Neural progenitor cell (in vitro differentiated cells): ENCODE measurements around the gene IL2RA. TPM values are rescaled to one million over a fixed set of nuclear protein-coding genes. Genes with fewer than 3 reads are reported as not detected.
A peak's percentile ranks its signal among the peaks of the same experiment; 100 is the strongest.

Experiments
- DNase-seq: peaks from one replicate; pipeline ENCODE4 v3.0.0-alpha.2; 2016; ENCODE audit warnings: low spot score
- H2AFZ ChIP-seq: fragments of 200-600 bp; sonication (generic); replicated peaks from 2 replicates; pipeline ENCODE4 v1.6.1; 2016; ENCODE audit warnings: antibody characterized with exemption
- H3F3A ChIP-seq: fragments of 200-600 bp; sonication (generic); 2 replicates; pipeline ENCODE4 v1.6.1; 2016; ENCODE audit warnings: antibody characterized with exemption, low read depth
- H3K27ac ChIP-seq: fragments of 200-600 bp; sonication (generic); 2 replicates; pipeline ENCODE4 v1.5.1; 2016; ENCODE audit warnings: mild to moderate bottlenecking
- H3K27me3 ChIP-seq: fragments of 200-600 bp; sonication (generic); 2 replicates; pipeline ENCODE4 v1.6.1; 2016; ENCODE audit warnings: mild to moderate bottlenecking, moderate library complexity
- H3K36me3 ChIP-seq: fragments of 200-600 bp; sonication (generic); 2 replicates; pipeline ENCODE4 v1.5.1; 2016
- H3K4me1 ChIP-seq: fragments of 200-600 bp; sonication (generic); 2 replicates; pipeline ENCODE4 v1.6.1; 2016; ENCODE audit warnings: mixed run types
- H3K4me2 ChIP-seq: fragments of 200-600 bp; sonication (generic); 2 replicates; pipeline ENCODE4 v1.6.1; 2016
- H3K4me3 ChIP-seq: fragments of 200-600 bp; sonication (generic); 2 replicates; pipeline ENCODE4 v1.5.1; 2016
- H3K79me2 ChIP-seq: fragments of 200-600 bp; sonication (generic); 2 replicates; pipeline ENCODE4 v1.6.1; 2016; ENCODE audit warnings: low read depth
- H3K9ac ChIP-seq: fragments of 200-600 bp; sonication (generic); 2 replicates; pipeline ENCODE4 v1.6.1; 2016
- H3K9me3 ChIP-seq: fragments of 200-600 bp; sonication (generic); 2 replicates; pipeline ENCODE4 v1.5.1; 2016; ENCODE audit warnings: low read depth
- H4K20me1 ChIP-seq: fragments of 200-600 bp; sonication (generic); 2 replicates; pipeline ENCODE4 v1.6.1; 2016; ENCODE audit warnings: low read depth
- H3K27ac Mint-ChIP-seq: 3 replicates; pipeline ENCODE4 v1.8.0; 2021; ENCODE audit warnings: mixed read lengths
- H3K27me3 Mint-ChIP-seq: 2 replicates; pipeline ENCODE4 v1.8.0; 2022; ENCODE audit warnings: low read depth, mild to moderate bottlenecking, inconsistent platforms, moderate library complexity, mixed read lengths; ENCODE audit not compliant: insufficient read depth
- H3K36me3 Mint-ChIP-seq: 3 replicates; pipeline ENCODE4 v1.8.0; 2021; ENCODE audit warnings: mixed read lengths
- H3K4me1 Mint-ChIP-seq: 3 replicates; pipeline ENCODE4 v1.8.0; 2021; ENCODE audit warnings: mixed read lengths
- H3K4me3 Mint-ChIP-seq: 3 replicates; pipeline ENCODE4 v1.8.0; 2021; ENCODE audit warnings: mild to moderate bottlenecking, moderate library complexity, mixed read lengths
- H3K9me3 Mint-ChIP-seq: 3 replicates; pipeline ENCODE4 v1.8.0; 2020; ENCODE audit warnings: mixed read lengths
- EZH2 ChIP-seq: fragments of 200-600 bp; sonication (generic); IDR thresholded peaks from 2 replicates; pipeline ENCODE4 v1.6.1; 2017; ENCODE audit warnings: antibody characterized with exemption, mild to moderate bottlenecking, moderate library complexity
- EZH2phosphoT487 ChIP-seq: fragments of 200-600 bp; sonication (generic); IDR thresholded peaks from 2 replicates; pipeline ENCODE4 v1.6.1; 2017; ENCODE audit warnings: antibody characterized with exemption
- total RNA-seq: library from RNA; depleted of rRNA; stranded (reverse); fragments of >200 nt; gene quantifications from 2 replicates; pipeline ENCODE4 v1.2.3, GENCODE V29; 2015; ENCODE audit warnings: low replicate concordance
- TF ChIP-seq, protein P1 (sequence below): fragments of 200-600 bp; sonication (generic); IDR thresholded peaks from 2 replicates; pipeline ENCODE4 v1.5.1; 2017; ENCODE audit warnings: antibody characterized with exemption, mild to moderate bottlenecking

The IL2RA gene
- total RNA-seq, 1 donor from 2014 or later = not detected

DNA sequence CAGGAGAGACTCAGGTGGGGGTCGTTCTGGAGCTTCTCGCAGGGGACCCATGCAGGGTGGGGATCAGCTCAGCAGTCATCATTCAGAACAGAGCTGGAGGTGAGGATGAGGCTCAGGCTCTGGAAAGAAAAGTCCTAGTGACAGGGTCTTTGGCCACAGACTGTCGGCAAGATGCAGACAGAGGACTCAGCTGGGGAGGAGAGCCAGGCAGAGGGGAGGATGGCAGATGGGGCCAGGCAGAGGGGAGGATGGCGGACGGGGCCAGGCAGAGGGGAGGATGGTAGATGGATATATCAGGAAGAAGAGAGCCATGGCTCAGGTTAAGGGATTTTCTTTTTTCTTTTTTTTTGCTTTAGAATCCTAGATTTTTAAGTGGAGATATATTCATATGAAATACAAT lies 77.1 kb downstream of the IL2RA start:
- Mint-ChIP-seq H3K4me1 (no peaks in the 10 kb centered on the region), H3K36me3 (no peaks in the 10 kb centered on the region), H3K4me3 (no peak overlapping the region), H3K9me3 (no peaks in the 10 kb centered on the region), H3K27ac (no peak overlapping the region), H3K27me3 (peaks cover 12% of the 10 kb centered on the region)
- no peaks in the 10 kb centered on the region for H3K9me3 ChIP-seq
- H3F3A ChIP-seq = no peaks in the 10 kb centered on the region
- DNase-seq = no peak
- no peak overlapping the region for H3K4me2 ChIP-seq
- H3K27ac ChIP-seq = no peak overlapping the region
- no peak overlapping the region for H3K4me3 ChIP-seq
- TF ChIP-seq EZH2 (no peak), EZH2phosphoT487 (no peak)
- TF ChIP-seq, protein P1, sequence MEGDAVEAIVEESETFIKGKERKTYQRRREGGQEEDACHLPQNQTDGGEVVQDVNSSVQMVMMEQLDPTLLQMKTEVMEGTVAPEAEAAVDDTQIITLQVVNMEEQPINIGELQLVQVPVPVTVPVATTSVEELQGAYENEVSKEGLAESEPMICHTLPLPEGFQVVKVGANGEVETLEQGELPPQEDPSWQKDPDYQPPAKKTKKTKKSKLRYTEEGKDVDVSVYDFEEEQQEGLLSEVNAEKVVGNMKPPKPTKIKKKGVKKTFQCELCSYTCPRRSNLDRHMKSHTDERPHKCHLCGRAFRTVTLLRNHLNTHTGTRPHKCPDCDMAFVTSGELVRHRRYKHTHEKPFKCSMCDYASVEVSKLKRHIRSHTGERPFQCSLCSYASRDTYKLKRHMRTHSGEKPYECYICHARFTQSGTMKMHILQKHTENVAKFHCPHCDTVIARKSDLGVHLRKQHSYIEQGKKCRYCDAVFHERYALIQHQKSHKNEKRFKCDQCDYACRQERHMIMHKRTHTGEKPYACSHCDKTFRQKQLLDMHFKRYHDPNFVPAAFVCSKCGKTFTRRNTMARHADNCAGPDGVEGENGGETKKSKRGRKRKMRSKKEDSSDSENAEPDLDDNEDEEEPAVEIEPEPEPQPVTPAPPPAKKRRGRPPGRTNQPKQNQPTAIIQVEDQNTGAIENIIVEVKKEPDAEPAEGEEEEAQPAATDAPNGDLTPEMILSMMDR = no peak
- no peak overlapping the region for H2AFZ ChIP-seq
- H3K4me1 ChIP-seq = no peaks in the 10 kb centered on the region
- H3K9ac ChIP-seq = no peak overlapping the region
- no peaks in the 10 kb centered on the region for H4K20me1 ChIP-seq
- H3K36me3 ChIP-seq = no peaks in the 10 kb centered on the region
- H3K27me3 ChIP-seq = peaks cover 18% of the 10 kb centered on the region
- no peaks in the 10 kb centered on the region for H3K79me2 ChIP-seq

- Histone ChIP-seq H3F3A (no peaks in the 10 kb centered on the region), H3K9ac (no peak overlapping the region), H2AFZ (no peak overlapping the region), H3K27me3 (peaks cover 30% of the 10 kb centered on the region), H4K20me1 (peaks cover 2% of the 10 kb centered on the region), H3K9me3 (no peaks in the 10 kb centered on the region), H3K4me3 (no peak overlapping the region), H3K4me1 (no peaks in the 10 kb centered on the region), H3K27ac (no peak overlapping the region), H3K36me3 (no peaks in the 10 kb centered on the region), H3K4me2 (no peak overlapping the region), H3K79me2 (no peaks in the 10 kb centered on the region)
- H3K36me3 Mint-ChIP-seq = no peaks in the 10 kb centered on the region
- H3K27me3 Mint-ChIP-seq = peaks cover 18% of the 10 kb centered on the region
- H3K4me1 Mint-ChIP-seq = no peaks in the 10 kb centered on the region
- H3K9me3 Mint-ChIP-seq = no peaks in the 10 kb centered on the region
- no peak overlapping the region for H3K4me3 Mint-ChIP-seq
- no peak for DNase-seq
- TF ChIP-seq EZH2 = no peak
- no peak overlapping the region for H3K27ac Mint-ChIP-seq
These were observed 78.4 kb downstream of the IL2RA start for GRCh38 chr10:5983774-5984173.

GRCh38 chr10:5981529-5981928 lies 80.6 kb downstream of the IL2RA start:
- no peak overlapping the region for H3K4me3 ChIP-seq
- Mint-ChIP-seq H3K36me3 (peaks cover 2% of the 10 kb centered on the region), H3K27ac (no peak overlapping the region), H3K4me1 (peaks cover 5% of the 10 kb centered on the region), H3K27me3 (peaks cover 27% of the 10 kb centered on the region), H3K4me3 (no peak overlapping the region), H3K9me3 (no peaks in the 10 kb centered on the region)
- no peak overlapping the region for H3K9ac ChIP-seq
- H4K20me1 ChIP-seq = peaks cover 15% of the 10 kb centered on the region
- no peaks in the 10 kb centered on the region for H3K36me3 ChIP-seq
- H2AFZ ChIP-seq = no peak overlapping the region
- peaks cover 53% of the 10 kb centered on the region for H3K27me3 ChIP-seq
- TF ChIP-seq EZH2phosphoT487 (no peak), EZH2 (no peak)
- TF ChIP-seq, protein P1 = no peak
- no peak for DNase-seq
- H3F3A ChIP-seq = peaks cover 3% of the 10 kb centered on the region
- no peaks in the 10 kb centered on the region for H3K79me2 ChIP-seq
- H3K4me2 ChIP-seq = no peak overlapping the region
- no peaks in the 10 kb centered on the region for H3K9me3 ChIP-seq
- peaks cover 3% of the 10 kb centered on the region for H3K4me1 ChIP-seq
- H3K27ac ChIP-seq = no peak overlapping the region

- Histone ChIP-seq H3F3A (peaks cover 8% of the 10 kb centered on the region), H3K27me3 (peaks cover 84% of the 10 kb centered on the region), H3K4me3 (peak overlapping the region; percentile 62), H3K4me1 (peaks cover 3% of the 10 kb centered on the region), H3K9me3 (no peaks in the 10 kb centered on the region), H3K79me2 (no peaks in the 10 kb centered on the region), H3K36me3 (no peaks in the 10 kb centered on the region), H4K20me1 (peaks cover 16% of the 10 kb centered on the region), H3K4me2 (peak overlapping the region; percentile 99), H3K9ac (no peak overlapping the region), H3K27ac (no peak overlapping the region), H2AFZ (no peak overlapping the region)
- Mint-ChIP-seq H3K9me3 (peaks cover 2% of the 10 kb centered on the region), H3K4me1 (peaks cover 13% of the 10 kb centered on the region), H3K27me3 (peaks cover 37% of the 10 kb centered on the region), H3K36me3 (peaks cover 2% of the 10 kb centered on the region), H3K4me3 (peak overlapping the region; percentile 91), H3K27ac (no peak overlapping the region)
- no peak for DNase-seq
- TF ChIP-seq EZH2phosphoT487 (no peak), EZH2 (no peak)
- TF ChIP-seq, protein P1 = no peak
These were observed 84.0 kb downstream of the IL2RA start for GRCh38 chr10:5978230-5978489.
